HG03520 (cell line): ENCODE data around the gene TBX4.
"Not testable (repeated sequence)": the region's sequence is repeated elsewhere in the genome, so short reads cannot be mapped to it uniquely, and the experiment has no call there.

Experiments used
- ATAC-seq: cut with Tn5 transposase; IDR thresholded peaks from one replicate; pipeline ENCODE4 v1.9.1; 2021; ENCODE audit warnings: mild to moderate bottlenecking, moderate library complexity; ENCODE audit not compliant: unreplicated experiment

Gene TBX4

DNA sequence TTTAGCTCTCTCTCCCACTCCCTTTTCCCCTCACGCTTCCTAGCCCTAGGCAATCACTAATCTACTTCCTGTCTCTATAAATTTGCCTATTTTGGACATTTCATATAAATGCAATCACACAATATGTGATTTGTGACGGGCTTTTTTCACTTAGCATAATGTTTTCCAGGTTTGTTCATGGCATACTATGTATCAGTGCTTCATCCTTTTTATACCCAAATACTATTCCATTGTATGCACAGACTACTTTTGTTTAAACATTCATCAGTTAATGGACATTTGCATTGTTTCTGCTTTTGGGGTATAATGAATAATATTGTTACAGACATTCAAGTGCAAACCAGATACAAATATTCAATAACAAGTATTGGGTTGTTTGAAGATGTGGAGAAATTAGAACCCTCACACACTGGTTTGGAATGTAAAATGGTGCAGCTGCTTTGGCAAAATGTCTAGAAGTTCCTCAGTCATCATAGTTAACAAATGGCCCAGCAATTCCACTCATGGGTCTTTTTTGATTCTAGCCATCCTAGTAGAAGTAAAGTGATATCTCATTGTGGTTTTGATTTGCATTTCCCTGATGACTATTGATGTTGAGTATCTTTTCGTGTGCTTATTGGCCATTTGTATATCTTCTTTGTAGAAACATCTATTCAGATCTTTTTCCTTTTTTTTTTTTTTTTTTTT is 67.7 kb downstream of the TBX4 start:
- ATAC-seq = no peak

- no peak for ATAC-seq
Observed at GRCh38 chr17:61520897-61521296, 68.7 kb downstream of the TBX4 start.

GRCh38 chr17:61522088-61522487 is 69.9 kb downstream of the TBX4 start:
- ATAC-seq = no peak

DNA sequence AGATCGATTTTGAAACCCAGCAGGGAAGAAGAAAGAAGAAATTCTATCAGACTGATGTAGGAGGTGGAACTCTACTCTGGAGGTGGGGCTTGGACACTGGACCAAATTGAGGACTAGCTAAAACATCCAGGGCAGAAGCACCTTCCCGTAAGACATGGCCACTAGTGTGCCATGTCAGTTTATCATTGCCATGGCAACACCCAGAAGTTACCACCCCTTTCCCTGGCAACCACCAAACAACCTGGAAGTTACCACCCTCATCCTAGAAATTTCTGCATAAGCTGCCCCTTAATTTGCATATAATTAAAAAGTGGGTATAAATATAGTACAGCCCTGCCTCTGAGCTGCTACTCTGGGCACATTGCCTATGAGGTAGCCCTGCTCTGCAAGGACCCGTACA is 72.1 kb downstream of the TBX4 start:
- no peak for ATAC-seq

GRCh38 chr17:61527441-61527840 is 75.2 kb downstream of the TBX4 start:
- not testable (repeated sequence) for ATAC-seq

- ATAC-seq = no peak
Observed at GRCh38 chr17:61528171-61528570, 75.9 kb downstream of the TBX4 start.

- ATAC-seq = no peak
Observed at GRCh38 chr17:61531223-61531622, 79.0 kb downstream of the TBX4 start.

DNA sequence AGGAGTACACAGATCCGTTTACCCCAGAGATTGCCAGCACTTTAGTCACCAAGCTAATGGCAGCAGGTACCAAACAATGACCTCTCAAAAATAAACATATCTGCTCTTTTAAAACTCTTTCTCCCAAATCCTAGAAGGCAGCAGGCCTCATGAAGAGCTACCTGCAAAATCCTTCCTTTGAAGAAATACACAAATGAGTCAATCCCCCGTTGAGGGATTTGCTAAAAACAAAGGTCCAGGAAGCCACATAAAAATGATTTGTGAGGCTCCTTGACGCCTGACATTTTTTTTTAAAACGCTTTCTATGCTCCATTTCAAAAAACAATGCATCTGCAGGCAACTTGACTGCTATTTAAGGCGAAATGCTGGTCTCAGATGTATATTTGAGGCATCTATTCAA is 80.6 kb downstream of the TBX4 start:
- ATAC-seq = no peak

- no peak for ATAC-seq
Observed at GRCh38 chr17:61533797-61534196, 81.6 kb downstream of the TBX4 start.

DNA sequence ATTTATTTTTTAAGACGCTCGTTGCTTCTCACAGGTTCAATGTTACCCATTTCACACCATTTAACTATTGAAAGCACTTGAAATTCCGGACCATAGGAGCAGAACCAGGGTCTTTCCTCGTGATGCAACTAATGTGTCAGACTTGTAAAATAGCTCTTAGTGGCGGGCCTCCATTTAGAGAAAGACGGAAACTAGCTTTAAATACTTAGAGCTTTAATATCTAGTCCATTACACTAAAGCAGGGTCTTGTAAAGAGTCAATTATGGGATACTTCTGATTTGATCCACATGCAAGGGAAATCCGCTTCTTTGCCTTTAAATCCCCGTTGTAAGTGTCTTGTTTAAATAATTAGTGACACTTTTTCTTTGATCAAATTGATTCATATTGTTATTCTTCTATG is 82.2 kb downstream of the TBX4 start:
- ATAC-seq = no peak
